ENCODE measurements around the gene DUT.
"Not testable (repeated sequence)": the region's sequence is repeated elsewhere in the genome, so short reads cannot be mapped to it uniquely, and the experiment has no call there.

Gene DUT

GRCh38 chr15:48324949-48325348 lies 6.3 kb upstream of the DUT start:
- TF ChIP-seq, protein P1, sequence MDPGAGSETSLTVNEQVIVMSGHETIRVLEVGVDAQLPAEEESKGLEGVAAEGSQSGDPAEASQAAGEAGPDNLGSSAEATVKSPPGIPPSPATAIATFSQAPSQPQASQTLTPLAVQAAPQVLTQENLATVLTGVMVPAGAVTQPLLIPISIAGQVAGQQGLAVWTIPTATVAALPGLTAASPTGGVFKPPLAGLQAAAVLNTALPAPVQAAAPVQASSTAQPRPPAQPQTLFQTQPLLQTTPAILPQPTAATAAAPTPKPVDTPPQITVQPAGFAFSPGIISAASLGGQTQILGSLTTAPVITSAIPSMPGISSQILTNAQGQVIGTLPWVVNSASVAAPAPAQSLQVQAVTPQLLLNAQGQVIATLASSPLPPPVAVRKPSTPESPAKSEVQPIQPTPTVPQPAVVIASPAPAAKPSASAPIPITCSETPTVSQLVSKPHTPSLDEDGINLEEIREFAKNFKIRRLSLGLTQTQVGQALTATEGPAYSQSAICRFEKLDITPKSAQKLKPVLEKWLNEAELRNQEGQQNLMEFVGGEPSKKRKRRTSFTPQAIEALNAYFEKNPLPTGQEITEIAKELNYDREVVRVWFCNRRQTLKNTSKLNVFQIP (CRISPR knock-in tag; IDR thresholded peaks at IDR 0.05; ENCODE audit: borderline replicate concordance, low read depth) = no peak
- TF ChIP-seq, protein P2, sequence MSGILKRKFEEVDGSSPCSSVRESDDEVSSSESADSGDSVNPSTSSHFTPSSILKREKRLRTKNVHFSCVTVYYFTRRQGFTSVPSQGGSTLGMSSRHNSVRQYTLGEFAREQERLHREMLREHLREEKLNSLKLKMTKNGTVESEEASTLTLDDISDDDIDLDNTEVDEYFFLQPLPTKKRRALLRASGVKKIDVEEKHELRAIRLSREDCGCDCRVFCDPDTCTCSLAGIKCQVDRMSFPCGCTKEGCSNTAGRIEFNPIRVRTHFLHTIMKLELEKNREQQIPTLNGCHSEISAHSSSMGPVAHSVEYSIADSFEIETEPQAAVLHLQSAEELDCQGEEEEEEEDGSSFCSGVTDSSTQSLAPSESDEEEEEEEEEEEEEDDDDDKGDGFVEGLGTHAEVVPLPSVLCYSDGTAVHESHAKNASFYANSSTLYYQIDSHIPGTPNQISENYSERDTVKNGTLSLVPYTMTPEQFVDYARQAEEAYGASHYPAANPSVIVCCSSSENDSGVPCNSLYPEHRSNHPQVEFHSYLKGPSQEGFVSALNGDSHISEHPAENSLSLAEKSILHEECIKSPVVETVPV (CRISPR knock-in tag; IDR thresholded peaks at IDR 0.05) = no peak
- TF ChIP-seq ZNF70 (CRISPR knock-in tag; IDR thresholded peaks at IDR 0.05) (no peak), CSDC2 (CRISPR knock-in tag; IDR thresholded peaks at IDR 0.05) (no peak), ZC3H10 (CRISPR knock-in tag; IDR thresholded peaks at IDR 0.05) (no peak), ZFP30 (CRISPR knock-in tag; IDR thresholded peaks at IDR 0.05) (no peak), TOX (CRISPR knock-in tag; IDR thresholded peaks at IDR 0.05; ENCODE audit: borderline replicate concordance) (no peak), PATZ1 (CRISPR knock-in tag; IDR thresholded peaks at IDR 0.05; ENCODE audit: borderline replicate concordance) (no peak), ISL1 (CRISPR knock-in tag; IDR thresholded peaks at IDR 0.05) (no peak), OSR1 (CRISPR knock-in tag; IDR thresholded peaks at IDR 0.05) (no peak), CREB5 (CRISPR knock-in tag; IDR thresholded peaks at IDR 0.05; ENCODE audit: low read depth) (no peak)
- ATAC-seq = no peak

- no peak for TF ChIP-seq PATZ1 (CRISPR knock-in tag; IDR thresholded peaks at IDR 0.05; ENCODE audit: borderline replicate concordance)
- TF ChIP-seq OSR1 (CRISPR knock-in tag; IDR thresholded peaks at IDR 0.05) = no peak
- TF ChIP-seq RARB (CRISPR knock-in tag; IDR thresholded peaks at IDR 0.05) = no peak
- no peak for TF ChIP-seq ZNF8 (CRISPR knock-in tag; IDR thresholded peaks at IDR 0.05)
- TF ChIP-seq BACH2 (CRISPR knock-in tag; IDR thresholded peaks at IDR 0.05; ENCODE audit: borderline replicate concordance) = no peak
- no peak for TF ChIP-seq ARNTL (CRISPR knock-in tag; IDR thresholded peaks at IDR 0.05; ENCODE audit: borderline replicate concordance, low read depth)
- no peak for TF ChIP-seq ZFP30 (CRISPR knock-in tag; IDR thresholded peaks at IDR 0.05)
- no peak for TF ChIP-seq SNAI2 (CRISPR knock-in tag; IDR thresholded peaks at IDR 0.05)
- no peak for TF ChIP-seq ZNF565 (CRISPR knock-in tag; conservative IDR thresholded peaks at IDR 0.05; ENCODE audit: low read depth)
- no peak for TF ChIP-seq PPARA (CRISPR knock-in tag; IDR thresholded peaks at IDR 0.05; ENCODE audit: borderline replicate concordance)
- no peak for TF ChIP-seq TOX (CRISPR knock-in tag; IDR thresholded peaks at IDR 0.05; ENCODE audit: borderline replicate concordance)
- TF ChIP-seq, protein P1 (CRISPR knock-in tag; IDR thresholded peaks at IDR 0.05; ENCODE audit: borderline replicate concordance, low read depth) = no peak
- TF ChIP-seq, protein P2 (CRISPR knock-in tag; IDR thresholded peaks at IDR 0.05) = no peak
- ATAC-seq = no peak
Observed at GRCh38 chr15:48325400-48325799, 5.8 kb upstream of the DUT start.

- not testable (repeated sequence) for ATAC-seq
Observed at GRCh38 chr15:48326180-48326579, 5.0 kb upstream of the DUT start.
